A673 (cell line): ENCODE measurements around the gene MRPL30.

Experiments used
- CTCF ChIP-seq: fragments of 300-800, 200-600 bp; sonication (generic); conservative IDR thresholded peaks from 2 replicates; pipeline ENCODE4 v1.5.1; 2017; ENCODE audit warnings: low read depth, mild to moderate bottlenecking, antibody characterized with exemption, low read length, moderate library complexity, mixed read lengths
- EZH2 ChIP-seq: fragments of 200-600 bp; sonication (generic); IDR thresholded peaks from 2 replicates; pipeline ENCODE4 v1.6.1; 2017; ENCODE audit warnings: borderline replicate concordance, low read depth, mild to moderate bottlenecking, mixed read lengths, antibody characterized with exemption, low read length; ENCODE audit not compliant: poor library complexity, severe bottlenecking

- TF ChIP-seq CTCF, result no peak
- TF ChIP-seq EZH2, result no peak
These were observed 628 bp downstream of the MRPL30 start for GRCh38 chr2:99181624-99182000.
